ENCODE results near the gene SOCS4. TPM values are rescaled to one million over a fixed set of nuclear protein-coding genes. Genes with fewer than 3 reads are reported as not detected.
"Not testable (repeated sequence)": the region's sequence is repeated elsewhere in the genome, so short reads cannot be mapped to it uniquely, and the experiment has no call there.

The SOCS4 gene
- total RNA-seq, 1 donor from 2014 or later: 29.7 TPM

- intact Hi-C loops (cut with DNase I): no loop called here
- DNase-seq (ENCODE audit: low spot score) (no peak), ATAC-seq (peak; percentile 19)
These were observed 50.4 kb downstream of the SOCS4 start for GRCh38 chr14:55077170-55078151.

GRCh38 chr14:55079961-55080360 is 52.9 kb downstream of the SOCS4 start:
- ATAC-seq; DNase-seq (ENCODE audit: low spot score): not testable (repeated sequence)
- intact Hi-C loops (cut with DNase I): loop anchor here (10.0 kb wide), 1 partner anchor 85 kb away; no protein-coding TSS in a partner anchor

GRCh38 chr14:55084401-55085059 is 57.5 kb downstream of the SOCS4 start:
- no peak for ATAC-seq
- intact Hi-C loops (cut with DNase I): loop anchor here (10.0 kb wide), 1 partner anchor 80 kb away; no protein-coding TSS in a partner anchor
- DNase-seq (ENCODE audit: low spot score): no peak

- intact Hi-C loops (cut with DNase I): loop anchor here (10.0 kb wide), 1 partner anchor 80 kb away; no protein-coding TSS in a partner anchor
- ATAC-seq (no peak), DNase-seq (ENCODE audit: low spot score) (no peak)
These were observed 58.1 kb downstream of the SOCS4 start for GRCh38 chr14:55085060-55085660.

- ATAC-seq (no peak), DNase-seq (ENCODE audit: low spot score) (no peak)
- intact Hi-C loops (cut with DNase I): loop anchor here (10.0 kb wide), 1 partner anchor 78 kb away; no protein-coding TSS in a partner anchor
These were observed 59.9 kb downstream of the SOCS4 start for GRCh38 chr14:55086938-55087337.

GRCh38 chr14:55088356-55088755 is 61.3 kb downstream of the SOCS4 start:
- no peak for DNase-seq (ENCODE audit: low spot score)
- intact Hi-C loops (cut with DNase I): loop anchor here (10.0 kb wide), 1 partner anchor 76 kb away; no protein-coding TSS in a partner anchor
- ATAC-seq: no peak

GRCh38 chr14:55092341-55092740 is 65.3 kb downstream of the SOCS4 start:
- ATAC-seq: no peak
- DNase-seq (ENCODE audit: low spot score): no peak
- intact Hi-C loops (cut with DNase I): loop anchor here (5.0 kb wide), 2 partner anchors 35 to 1915 kb away; partner anchors contain the start of gene LGALS3

- intact Hi-C loops (cut with DNase I): loop anchor here (5.0 kb wide), 2 partner anchors 33 to 1917 kb away; partner anchors contain the start of gene LGALS3
- ATAC-seq: no peak
- DNase-seq (ENCODE audit: low spot score): no peak
These were observed 67.5 kb downstream of the SOCS4 start for GRCh38 chr14:55094292-55095157.

GRCh38 chr14:55097881-55098560 is 71.0 kb downstream of the SOCS4 start:
- no peak for ATAC-seq
- no peak for DNase-seq (ENCODE audit: low spot score)
- intact Hi-C loops (cut with DNase I): no loop called here

GRCh38 chr14:55098561-55098898 is 71.5 kb downstream of the SOCS4 start:
- ATAC-seq: no peak
- intact Hi-C loops (cut with DNase I): no loop called here
- no peak for DNase-seq (ENCODE audit: low spot score)

Other genes with a start within 250 kb of the SOCS4 start
- 6.4 TPM for gene GCH1, start 124.4 kb upstream of the SOCS4 start, total RNA-seq
- gene WDHD1, start 137 bp upstream of the SOCS4 start, total RNA-seq: 3.1 TPM
- 91.1 TPM for gene MAPK1IP1L, start 24.4 kb downstream of the SOCS4 start, total RNA-seq
- 229 TPM for gene LGALS3, start 102.0 kb downstream of the SOCS4 start, total RNA-seq
- gene DLGAP5, start 164.3 kb downstream of the SOCS4 start, total RNA-seq: 0.31 TPM
- gene FBXO34, start 244.2 kb downstream of the SOCS4 start, total RNA-seq: 20.0 TPM